ENCODE results near the gene IFNL2. TPM values are rescaled to one million over a fixed set of nuclear protein-coding genes. Genes with fewer than 3 reads are reported as not detected.
A peak's percentile ranks its signal among the peaks of the same experiment; 100 is the strongest.
"Not testable (repeated sequence)": the region's sequence is repeated elsewhere in the genome, so short reads cannot be mapped to it uniquely, and the experiment has no call there.

The IFNL2 gene
- total RNA-seq, 2 experiments from 2014 or later, result not detected

- DNase-seq; intact Hi-C loops (cut with DNase I, micrococcal nuclease); H3K27ac Mint-ChIP-seq; H3K36me3 Mint-ChIP-seq (ENCODE audit: low read depth); ATAC-seq; H3K4me1 Mint-ChIP-seq; H3K9me3 Mint-ChIP-seq (ENCODE audit: low read depth); POLR2A ChIA-PET; H3K4me3 Mint-ChIP-seq; H3K27me3 Mint-ChIP-seq: not testable (repeated sequence)
- CTCF ChIA-PET, result interaction anchor here (0.6 kb wide), 1 partner anchor 339 kb away, joined by 3 read pairs; no protein-coding TSS in a partner anchor
Observed at GRCh38 chr19:39243741-39244140, 24.5 kb upstream of the IFNL2 start.

- CTCF ChIA-PET, result interaction anchor here (0.6 kb wide), 1 partner anchor 340 kb away, joined by 3 read pairs; no protein-coding TSS in a partner anchor
- H3K27ac Mint-ChIP-seq; H3K4me1 Mint-ChIP-seq; ATAC-seq; H3K36me3 Mint-ChIP-seq (ENCODE audit: low read depth); DNase-seq; H3K4me3 Mint-ChIP-seq; H3K9me3 Mint-ChIP-seq (ENCODE audit: low read depth); intact Hi-C loops (cut with DNase I, micrococcal nuclease): not testable (repeated sequence)
- peaks cover 10% of the 10 kb centered on the region for H3K27me3 Mint-ChIP-seq
- POLR2A ChIA-PET, result interaction anchor here (0.6 kb wide), 1 partner anchor 222 kb away, joined by 3 read pairs; no protein-coding TSS in a partner anchor
Observed at GRCh38 chr19:39244410-39245100, 23.6 kb upstream of the IFNL2 start, which contains the start of gene IFNL3. IFNL3 (minus strand) TSS chr19:39245006; CDS start chr19:39244967, 39 bp downstream.

- H3K4me3 Mint-ChIP-seq; H3K27ac Mint-ChIP-seq; DNase-seq; H3K9me3 Mint-ChIP-seq (ENCODE audit: low read depth); intact Hi-C loops (cut with DNase I, micrococcal nuclease); CTCF ChIA-PET; H3K4me1 Mint-ChIP-seq; H3K36me3 Mint-ChIP-seq (ENCODE audit: low read depth): not testable (repeated sequence)
- POLR2A ChIA-PET, result interaction anchor here (0.6 kb wide), 1 partner anchor 223 kb away, joined by 3 read pairs; no protein-coding TSS in a partner anchor
- ATAC-seq, result peak; percentile 73
- peaks cover 10% of the 10 kb centered on the region for H3K27me3 Mint-ChIP-seq
Observed at GRCh38 chr19:39245166-39245565, 23.0 kb upstream of the IFNL2 start.

GRCh38 chr19:39246951-39247669, 21.1 kb upstream of the IFNL2 start:
- ATAC-seq, result peak; percentile 61
- Mint-ChIP-seq H3K27me3 (peaks cover 10% of the 10 kb centered on the region), H3K4me3 (no peak overlapping the region), H3K4me1 (peaks cover 2% of the 10 kb centered on the region), H3K9me3 (ENCODE audit: low read depth) (no peaks in the 10 kb centered on the region), H3K27ac (no peak overlapping the region), H3K36me3 (ENCODE audit: low read depth) (no peaks in the 10 kb centered on the region)
- CTCF ChIA-PET, result interaction anchor here (0.6 kb wide), 1 partner anchor 32 kb away, joined by 3 read pairs; no protein-coding TSS in a partner anchor
- peak; percentile 55 for DNase-seq
- POLR2A ChIA-PET, result no interaction called here
- intact Hi-C loops (cut with DNase I, micrococcal nuclease), result no loop called here

GRCh38 chr19:39247701-39248664, 20.2 kb upstream of the IFNL2 start:
- ATAC-seq (peak; percentile 50), DNase-seq (peak; percentile 25)
- peaks cover 10% of the 10 kb centered on the region for H3K27me3 Mint-ChIP-seq
- intact Hi-C loops (cut with DNase I, micrococcal nuclease), result no loop called here
- ChIA-PET CTCF (no interaction called here), POLR2A (no interaction called here)
- H3K9me3 Mint-ChIP-seq (ENCODE audit: low read depth), result no peaks in the 10 kb centered on the region
- no peak overlapping the region for H3K4me3 Mint-ChIP-seq
- peaks cover 2% of the 10 kb centered on the region for H3K4me1 Mint-ChIP-seq
- H3K36me3 Mint-ChIP-seq (ENCODE audit: low read depth), result no peaks in the 10 kb centered on the region
- no peak overlapping the region for H3K27ac Mint-ChIP-seq

- POLR2A ChIA-PET, result no interaction called here
- H3K9me3 Mint-ChIP-seq (ENCODE audit: low read depth), result no peaks in the 10 kb centered on the region
- intact Hi-C loops (cut with DNase I, micrococcal nuclease), result no loop called here
- peaks cover 10% of the 10 kb centered on the region for H3K27me3 Mint-ChIP-seq
- DNase-seq, result no peak
- no peak within 1 kb of the TSS for H3K4me3 Mint-ChIP-seq
- ATAC-seq, result no peak
- H3K27ac Mint-ChIP-seq, result no peak within 1 kb of the TSS
- CTCF ChIA-PET, result no interaction called here
- H3K36me3 Mint-ChIP-seq (ENCODE audit: low read depth), result no peaks in the 10 kb centered on the region
- peaks cover 2% of the 10 kb centered on the region for H3K4me1 Mint-ChIP-seq
Observed at GRCh38 chr19:39248806-39249205, 19.4 kb upstream of the IFNL2 start, which contains the start of gene IFNL4. IFNL4 (minus strand) TSS chr19:39248856.

GRCh38 chr19:39251081-39251480, 17.1 kb upstream of the IFNL2 start:
- CTCF ChIA-PET, result interaction anchor here (0.6 to 1.6 kb wide), 4 partner anchors 11 to 688 kb away, joined by 3 to 4 read pairs (median 3); no protein-coding TSS in a partner anchor
- no peaks in the 10 kb centered on the region for H3K36me3 Mint-ChIP-seq (ENCODE audit: low read depth)
- no peak for DNase-seq
- POLR2A ChIA-PET, result interaction anchor here (0.6 kb wide), 1 partner anchor 730 kb away, joined by 6 read pairs; no protein-coding TSS in a partner anchor
- intact Hi-C loops (cut with DNase I, micrococcal nuclease), result no loop called here
- H3K4me1 Mint-ChIP-seq, result peaks cover 2% of the 10 kb centered on the region
- H3K9me3 Mint-ChIP-seq (ENCODE audit: low read depth), result no peaks in the 10 kb centered on the region
- H3K4me3 Mint-ChIP-seq, result no peak overlapping the region
- H3K27ac Mint-ChIP-seq, result no peak overlapping the region
- H3K27me3 Mint-ChIP-seq, result peaks cover 12% of the 10 kb centered on the region
- no peak for ATAC-seq

- ATAC-seq (no peak), DNase-seq (no peak)
- peaks cover 12% of the 10 kb centered on the region for H3K27me3 Mint-ChIP-seq
- H3K27ac Mint-ChIP-seq, result no peak overlapping the region
- H3K4me1 Mint-ChIP-seq, result peaks cover 2% of the 10 kb centered on the region
- H3K4me3 Mint-ChIP-seq, result no peak overlapping the region
- intact Hi-C loops (cut with DNase I, micrococcal nuclease), result no loop called here
- H3K9me3 Mint-ChIP-seq (ENCODE audit: low read depth), result no peaks in the 10 kb centered on the region
- ChIA-PET POLR2A (no interaction called here), CTCF (interaction anchor here (0.6 to 1.6 kb wide), 4 partner anchors 11 to 689 kb away, joined by 3 to 5 read pairs (median 4); no protein-coding TSS in a partner anchor)
- no peaks in the 10 kb centered on the region for H3K36me3 Mint-ChIP-seq (ENCODE audit: low read depth)
Observed at GRCh38 chr19:39251846-39252245, 16.4 kb upstream of the IFNL2 start.

GRCh38 chr19:39252458-39252857, 15.7 kb upstream of the IFNL2 start:
- intact Hi-C loops (cut with DNase I, micrococcal nuclease), result no loop called here
- H3K27me3 Mint-ChIP-seq, result peaks cover 8% of the 10 kb centered on the region
- ATAC-seq (no peak), DNase-seq (no peak)
- H3K36me3 Mint-ChIP-seq (ENCODE audit: low read depth), result no peaks in the 10 kb centered on the region
- POLR2A ChIA-PET, result no interaction called here
- no peaks in the 10 kb centered on the region for H3K9me3 Mint-ChIP-seq (ENCODE audit: low read depth)
- no peak overlapping the region for H3K4me3 Mint-ChIP-seq
- H3K27ac Mint-ChIP-seq, result no peak overlapping the region
- CTCF ChIA-PET, result interaction anchor here (0.8 to 0.9 kb wide), 2 partner anchors 41 to 75 kb away, joined by 3 to 5 read pairs; no protein-coding TSS in a partner anchor
- H3K4me1 Mint-ChIP-seq, result no peaks in the 10 kb centered on the region

- H3K36me3 Mint-ChIP-seq (ENCODE audit: low read depth), result no peaks in the 10 kb centered on the region
- H3K9me3 Mint-ChIP-seq (ENCODE audit: low read depth), result no peaks in the 10 kb centered on the region
- no peak overlapping the region for H3K27ac Mint-ChIP-seq
- peaks cover 7% of the 10 kb centered on the region for H3K27me3 Mint-ChIP-seq
- H3K4me1 Mint-ChIP-seq, result peaks cover 4% of the 10 kb centered on the region
- no peak overlapping the region for H3K4me3 Mint-ChIP-seq
- intact Hi-C loops (cut with DNase I, micrococcal nuclease), result no loop called here
- POLR2A ChIA-PET, result no interaction called here
- ATAC-seq (no peak), DNase-seq (no peak)
- CTCF ChIA-PET, result no interaction called here
Observed at GRCh38 chr19:39253374-39254149, 14.6 kb upstream of the IFNL2 start.

Data from activated CD4-positive, alpha-beta T cell treated with anti-CD3 and anti-CD28 coated beads for 36 hours (primary cell).